B cell (primary cell): Measurements from ENCODE around the gene FOSB. TPM values are rescaled to one million over a fixed set of nuclear protein-coding genes. Genes with fewer than 3 reads are reported as not detected.
A peak's percentile ranks its signal among the peaks of the same experiment; 100 is the strongest.

Source experiments
- ATAC-seq: fragments of 200-7000 bp; cut with Tn5 transposase; one replicate; pipeline ENCODE4 v1.10.0; 2021; ENCODE audit warnings: low read depth, mild to moderate bottlenecking, moderate number of reproducible peaks, moderate library complexity
- CTCF ChIA-PET: fragments of 350-600 bp; sonication (Branson Sonifier 250); formaldehyde crosslinking; loops from one replicate; lab custom pipeline; 2021; ENCODE audit warnings: antibody characterized with exemption, inconsistent platforms; lab: Charles Lee
- POLR2A ChIA-PET: fragments of 350-600 bp; sonication (Branson Sonifier 250); formaldehyde crosslinking; loops from one replicate; lab custom pipeline; 2021; ENCODE audit warnings: antibody characterized with exemption; lab: Charles Lee
- DNase-seq: peaks from one replicate; pipeline ENCODE4 v3.0.0; 2013
- H2AFZ ChIP-seq: 2 replicates; pipeline ENCODE4 v1.6.1; 2012; ENCODE audit warnings: mild to moderate bottlenecking, low read depth, low read length; ENCODE audit not compliant: insufficient read depth, poor library complexity, severe bottlenecking
- H3K27ac ChIP-seq, 2 donors: 1 replicate in 1 of 2; 2 replicates in 1 of 2; pipeline ENCODE4 v1.5.1; 2012 to 2013; ENCODE audit warnings: low read length in 2 of 2, mild to moderate bottlenecking in 2 of 2, moderate library complexity in 1 of 2
- H3K27me3 ChIP-seq, 4 experiments: fragments of 200-600 bp in 1 of 4; sonication (generic) in 1 of 4; replicated peaks in 1 of 4; 1 replicate in 2 of 4; 2 replicates in 2 of 4; pipeline versions ENCODE4 v1.6.1 to v1.7.0; 2013 to 2016; ENCODE audit warnings: low read length in 3 of 4, mild to moderate bottlenecking in 2 of 4, mixed read lengths in 1 of 4, moderate library complexity in 1 of 4; ENCODE audit not compliant: insufficient read depth in 4 of 4, control insufficient read depth in 3 of 4; ENCODE audit errors: control extremely low read depth in 1 of 4
- H3K36me3 ChIP-seq, 2 experiments: replicated peaks in 1 of 2; 1 replicate in 1 of 2; 2 replicates in 1 of 2; pipeline versions ENCODE4 v1.6.1 to v1.7.1; 2013; ENCODE audit warnings: low read length in 1 of 2; ENCODE audit not compliant: insufficient read depth in 2 of 2, control insufficient read depth in 1 of 2; ENCODE audit errors: control extremely low read depth in 1 of 2, extremely low read depth in 1 of 2
- H3K4me1 ChIP-seq, 2 donors: fragments of 200-600 bp in 1 of 2; sonication (generic) in 1 of 2; 1 replicate in 1 of 2; 2 replicates in 1 of 2; pipeline versions ENCODE4 v1.5.1 to v1.6.1; 2013 to 2017; ENCODE audit warnings: low read length in 2 of 2; ENCODE audit not compliant: control insufficient read depth in 2 of 2, insufficient read depth in 2 of 2
- H3K4me2 ChIP-seq: replicated peaks from 2 replicates; pipeline ENCODE3; 2012; ENCODE audit warnings: mild to moderate bottlenecking, low read depth, low read length; ENCODE audit not compliant: poor library complexity, severe bottlenecking
- H3K4me3 ChIP-seq, 5 experiments: fragments of 200-600 bp in 1 of 5; sonication (generic) in 1 of 5; 1 replicate in 3 of 5; 2 replicates in 2 of 5; pipeline versions ENCODE4 v1.5.1 to v1.7.0; 2011 to 2016; ENCODE audit warnings: low read length in 4 of 5, mild to moderate bottlenecking in 4 of 5, low read depth in 2 of 5, control low read depth in 1 of 5, moderate library complexity in 1 of 5; ENCODE audit not compliant: insufficient read depth in 1 of 5; ENCODE audit errors: control extremely low read depth in 1 of 5, extremely low read depth in 1 of 5
- H3K79me2 ChIP-seq: fragments of 200-600 bp; sonication (generic); one replicate; pipeline ENCODE4 v1.6.0; 2016; ENCODE audit warnings: low read length; ENCODE audit not compliant: control insufficient read depth, insufficient read depth
- H3K9ac ChIP-seq: fragments of 200-600 bp; sonication (generic); 2 replicates; pipeline ENCODE4 v1.6.1; 2017; ENCODE audit warnings: mild to moderate bottlenecking, low read length, moderate library complexity
- H3K9me3 ChIP-seq, 3 donors: one replicate each; pipeline versions ENCODE4 v1.6.1 to v1.7.1; 2013; ENCODE audit warnings: low read length in 2 of 3; ENCODE audit not compliant: control insufficient read depth in 2 of 3, insufficient read depth in 1 of 3; ENCODE audit errors: control extremely low read depth in 1 of 3
- H4K20me1 ChIP-seq: 2 replicates; pipeline ENCODE4 v1.6.0; 2012; ENCODE audit warnings: mild to moderate bottlenecking, low read length; ENCODE audit not compliant: insufficient read depth, control insufficient read depth, poor library complexity, severe bottlenecking
- H3K27ac Mint-ChIP-seq: one replicate; pipeline ENCODE4 v1.8.0; 2021; ENCODE audit warnings: mixed read lengths
- H3K27me3 Mint-ChIP-seq: one replicate; pipeline ENCODE4 v1.8.0; 2021; ENCODE audit warnings: mixed read lengths
- H3K4me1 Mint-ChIP-seq: one replicate; pipeline ENCODE4 v1.8.0; 2021; ENCODE audit warnings: mixed read lengths
- H3K4me3 Mint-ChIP-seq: one replicate; pipeline ENCODE4 v1.8.0; 2021; ENCODE audit warnings: mixed read lengths
- H3K9me3 Mint-ChIP-seq: one replicate; pipeline ENCODE4 v1.8.0; 2022; ENCODE audit warnings: mixed read lengths; ENCODE audit not compliant: insufficient read depth
- EZH2 ChIP-seq: IDR thresholded peaks from 2 replicates; pipeline ENCODE4 v1.6.1; 2012; ENCODE audit warnings: borderline replicate concordance, low read depth, mild to moderate bottlenecking, moderate library complexity, low read length; ENCODE audit not compliant: insufficient read depth, poor library complexity, severe bottlenecking
- WGBS: methylation state at CpG from one replicate; pipeline ENCODE4 v1.1.5; 2013; ENCODE audit warnings: missing lambda C conversion rate; ENCODE audit not compliant: insufficient coverage; 5-methylcytosine and 5-hydroxymethylcytosine counted together
- intact Hi-C: fragments of 100-400 bp; cut with micrococcal nuclease; formaldehyde crosslinking; loops from one replicate; pipeline ENCODE4 v1.10.0; 2022
- polyA plus RNA-seq: library from polyadenylated mRNA; depleted of rRNA; stranded (reverse); fragments of >200 nt; gene quantifications from 2 replicates; pipeline ENCODE4 v1.2.3, GENCODE V29; 2012
- total RNA-seq, 2 donors: library from RNA; stranded (reverse); fragments of 120-200 nt in 1 of 2; gene quantifications; 1 replicate in 1 of 2; 2 replicates in 1 of 2; pipeline versions ENCODE4 v1.2.3 to v1.2.4, GENCODE V29; 2013 to 2022
- TF ChIP-seq, protein P1 (sequence below): fragments of 200-600 bp; IDR thresholded peaks from one replicate; pipeline ENCODE4 v1.8.0; 2022; ENCODE audit warnings: antibody characterized with exemption, mild to moderate bottlenecking

FOSB gene
- total and polyA plus RNA-seq, 2 donors (not counting 1 experiment from before 2014, with no cell fraction given): 39.6 to 2,860 TPM

DNA sequence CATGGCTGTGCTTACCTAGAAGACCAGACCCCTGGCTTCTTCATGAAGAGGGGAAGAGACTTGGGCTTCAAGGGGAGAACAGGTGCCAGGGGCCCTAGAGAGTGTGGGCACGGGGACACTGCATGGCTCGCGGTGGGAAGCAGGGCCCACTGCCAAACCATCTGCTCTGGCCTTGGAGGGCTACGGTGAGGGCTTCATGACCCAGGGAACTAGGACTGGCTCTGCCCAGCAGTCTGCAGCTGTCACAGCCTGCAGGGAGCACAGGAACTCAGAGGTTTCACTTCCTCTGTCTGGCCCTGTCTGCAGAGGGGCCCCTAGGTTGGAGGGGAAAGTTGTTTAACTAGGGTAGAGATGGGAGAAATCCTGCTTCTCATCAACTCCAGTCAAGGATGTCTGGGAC, 48.4 kb upstream of the FOSB start:
- 1% methylated on average over 4 of the region's 4 CpGs for WGBS
- H3K79me2 ChIP-seq: peaks cover 32% of the 10 kb centered on the region
- no peak for TF ChIP-seq EZH2
- TF ChIP-seq, protein P1, sequence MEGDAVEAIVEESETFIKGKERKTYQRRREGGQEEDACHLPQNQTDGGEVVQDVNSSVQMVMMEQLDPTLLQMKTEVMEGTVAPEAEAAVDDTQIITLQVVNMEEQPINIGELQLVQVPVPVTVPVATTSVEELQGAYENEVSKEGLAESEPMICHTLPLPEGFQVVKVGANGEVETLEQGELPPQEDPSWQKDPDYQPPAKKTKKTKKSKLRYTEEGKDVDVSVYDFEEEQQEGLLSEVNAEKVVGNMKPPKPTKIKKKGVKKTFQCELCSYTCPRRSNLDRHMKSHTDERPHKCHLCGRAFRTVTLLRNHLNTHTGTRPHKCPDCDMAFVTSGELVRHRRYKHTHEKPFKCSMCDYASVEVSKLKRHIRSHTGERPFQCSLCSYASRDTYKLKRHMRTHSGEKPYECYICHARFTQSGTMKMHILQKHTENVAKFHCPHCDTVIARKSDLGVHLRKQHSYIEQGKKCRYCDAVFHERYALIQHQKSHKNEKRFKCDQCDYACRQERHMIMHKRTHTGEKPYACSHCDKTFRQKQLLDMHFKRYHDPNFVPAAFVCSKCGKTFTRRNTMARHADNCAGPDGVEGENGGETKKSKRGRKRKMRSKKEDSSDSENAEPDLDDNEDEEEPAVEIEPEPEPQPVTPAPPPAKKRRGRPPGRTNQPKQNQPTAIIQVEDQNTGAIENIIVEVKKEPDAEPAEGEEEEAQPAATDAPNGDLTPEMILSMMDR: no peak
- ATAC-seq (peak; percentile 70), DNase-seq (peak; percentile 86)
- peak overlapping the region; percentile 74 for H3K4me2 ChIP-seq
- POLR2A ChIA-PET: interaction anchor here (1.2 kb wide), 1 partner anchor 10 kb away, joined by 3 read pairs; no protein-coding TSS in a partner anchor
- H3K27ac Mint-ChIP-seq: peak overlapping the region; percentile 88
- peak overlapping the region; percentile 27 for H3K9ac ChIP-seq
- peaks cover 49% of the 10 kb centered on the region for H3K4me1 Mint-ChIP-seq
- H3K27me3 ChIP-seq: no peaks in the 10 kb centered on the region
- H3K4me1 ChIP-seq: peaks cover 28 to 52% of the 10 kb centered on the region in 2 donors
- no peaks in the 10 kb centered on the region for H3K27me3 Mint-ChIP-seq
- H4K20me1 ChIP-seq: peaks cover 5% of the 10 kb centered on the region
- no peaks in the 10 kb centered on the region for H3K9me3 Mint-ChIP-seq
- no peak overlapping the region for H2AFZ ChIP-seq
- peak overlapping the region in 1 of 2 donors; percentile 44 for H3K27ac ChIP-seq
- H3K4me3 Mint-ChIP-seq: peak overlapping the region; percentile 71
- H3K4me3 ChIP-seq: peak overlapping the region in 2 of 5 experiments; percentile 15 to 39
- intact Hi-C loops: loop anchor here (1.0 kb wide), 1 partner anchor 13 kb away; the partner anchor contains the start of gene POLR1G
- H3K36me3 ChIP-seq: peaks cover 0 to 33% of the 10 kb centered on the region in 2 experiments
- H3K9me3 ChIP-seq: no peaks in the 10 kb centered on the region
- CTCF ChIA-PET: interaction anchor here (1.3 to 2.5 kb wide), 2 partner anchors 15 to 17 kb away, joined by 6 to 8 read pairs; partner anchors contain the start of gene PPP1R13L

DNA sequence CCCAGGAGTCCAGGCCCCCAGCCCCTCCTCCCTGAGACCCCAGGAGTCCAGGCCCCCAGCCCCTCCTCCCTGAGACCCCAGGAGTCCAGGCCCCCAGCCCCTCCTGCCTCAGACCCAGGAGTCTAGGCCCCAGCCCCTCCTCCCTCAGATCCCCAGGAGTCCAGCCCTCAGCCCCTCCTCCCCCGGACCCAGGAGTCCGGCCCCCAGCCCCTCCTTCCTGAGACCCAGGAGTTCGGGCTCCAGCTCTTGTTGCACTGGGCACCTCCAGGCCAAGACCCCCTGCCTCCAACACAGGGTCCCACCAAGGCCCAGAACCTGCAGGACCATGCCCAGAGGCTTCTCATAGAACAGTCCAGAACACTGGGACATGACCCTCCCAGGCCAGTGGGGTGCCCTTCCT, 47.9 kb upstream of the FOSB start:
- H3K4me2 ChIP-seq: peak overlapping the region; percentile 74
- no peak for TF ChIP-seq EZH2
- TF ChIP-seq, protein P1: no peak
- Mint-ChIP-seq H3K4me1 (peaks cover 52% of the 10 kb centered on the region), H3K9me3 (no peaks in the 10 kb centered on the region), H3K4me3 (peak overlapping the region; percentile 71), H3K27me3 (no peaks in the 10 kb centered on the region), H3K27ac (peak overlapping the region; percentile 88)
- no peak overlapping the region for H3K9ac ChIP-seq
- ChIA-PET POLR2A (interaction anchor here (1.2 kb wide), 1 partner anchor 10 kb away, joined by 3 read pairs; no protein-coding TSS in a partner anchor), CTCF (interaction anchor here (1.3 to 2.5 kb wide), 3 partner anchors 16 to 19 kb away, joined by 3 to 8 read pairs (median 6); partner anchors contain the start of gene PPP1R13L)
- ATAC-seq (no peak), DNase-seq (peak; percentile 14)
- H3K9me3 ChIP-seq: no peaks in the 10 kb centered on the region
- 29% methylated on average over 3 of the region's 3 CpGs for WGBS
- intact Hi-C loops: loop anchor here (1.0 kb wide), 1 partner anchor 14 kb away; the partner anchor contains the start of gene POLR1G
- H3K27me3 ChIP-seq: no peaks in the 10 kb centered on the region
- H2AFZ ChIP-seq: no peak overlapping the region
- peaks cover 29% of the 10 kb centered on the region for H3K79me2 ChIP-seq
- H3K4me3 ChIP-seq: peak overlapping the region in 1 of 5 experiments; percentile 39
- peaks cover 5% of the 10 kb centered on the region for H4K20me1 ChIP-seq
- peaks cover 0 to 28% of the 10 kb centered on the region in 2 experiments for H3K36me3 ChIP-seq
- H3K27ac ChIP-seq: peak overlapping the region in 1 of 2 donors; percentile 44
- H3K4me1 ChIP-seq: peaks cover 29 to 52% of the 10 kb centered on the region in 2 donors
